Activated T-cell treated with anti-CD3 and anti-CD28 coated beads for 4 hours (primary cell): ENCODE data around the gene MORN4.
A peak's percentile ranks its signal among the peaks of the same experiment; 100 is the strongest.
"Not testable (repeated sequence)": the region's sequence is repeated elsewhere in the genome, so short reads cannot be mapped to it uniquely, and the experiment has no call there.

Experiments used
- DNase-seq: peaks from one replicate; pipeline ENCODE4 v3.0.0-alpha.2; 2020

The MORN4 gene

GRCh38 chr10:97632949-97633884 lies at the start of gene MORN4:
TSS of gene MORN4 (minus strand) at chr10:97633500. CDS start at chr10:97619653, 13,847 bp downstream.
- peak; percentile 75 for DNase-seq

GRCh38 chr10:97682042-97682441 lies 48.7 kb upstream of the MORN4 start:
- no peak for DNase-seq

GRCh38 chr10:97679594-97679993 lies 46.3 kb upstream of the MORN4 start:
- DNase-seq = no peak

GRCh38 chr10:97676770-97677581 lies 43.7 kb upstream of the MORN4 start:
- peak; percentile 41 for DNase-seq

- DNase-seq = no peak
Observed at GRCh38 chr10:97675222-97675621, 41.9 kb upstream of the MORN4 start.

- no peak for DNase-seq
Observed at GRCh38 chr10:97673736-97674525, 40.6 kb upstream of the MORN4 start.

GRCh38 chr10:97669571-97669970 lies 36.3 kb upstream of the MORN4 start:
- DNase-seq = no peak

- DNase-seq = no peak
Observed at GRCh38 chr10:97667463-97667862, 34.2 kb upstream of the MORN4 start.

- no peak for DNase-seq
Observed at GRCh38 chr10:97666992-97667391, 33.7 kb upstream of the MORN4 start.

GRCh38 chr10:97664282-97664850 lies 31.1 kb upstream of the MORN4 start:
- DNase-seq = no peak

GRCh38 chr10:97659589-97659988 lies 26.3 kb upstream of the MORN4 start:
- DNase-seq = no peak

GRCh38 chr10:97656777-97657176 lies 23.5 kb upstream of the MORN4 start:
- DNase-seq = no peak

GRCh38 chr10:97651773-97652172 lies 18.5 kb upstream of the MORN4 start:
- DNase-seq = no peak

GRCh38 chr10:97650726-97651125 lies 17.4 kb upstream of the MORN4 start:
- DNase-seq = no peak

GRCh38 chr10:97649405-97649750 lies 16.1 kb upstream of the MORN4 start:
- not testable (repeated sequence) for DNase-seq

- DNase-seq = no peak
Observed at GRCh38 chr10:97648562-97649404, 15.5 kb upstream of the MORN4 start.

- DNase-seq = no peak
Observed at GRCh38 chr10:97647556-97647955, 14.3 kb upstream of the MORN4 start.

- DNase-seq = no peak
Observed at GRCh38 chr10:97644936-97645335, 11.6 kb upstream of the MORN4 start.

GRCh38 chr10:97643441-97643985 lies 10.2 kb upstream of the MORN4 start:
- DNase-seq = no peak

- not testable (repeated sequence) for DNase-seq
Observed at GRCh38 chr10:97642471-97643159, 9.3 kb upstream of the MORN4 start.
